CD14-positive monocyte (primary cell): ENCODE measurements around the gene HLCS. TPM values are rescaled to one million over a fixed set of nuclear protein-coding genes. Genes with fewer than 3 reads are reported as not detected.
A peak's percentile ranks its signal among the peaks of the same experiment; 100 is the strongest.

Source experiments
- DNase-seq, 3 donors: peaks; one replicate each; pipeline ENCODE4 v3.0.0-alpha.2; 2011 to 2022
- H2AFZ ChIP-seq: 2 replicates; pipeline ENCODE4 v1.6.0; 2012; ENCODE audit warnings: mild to moderate bottlenecking, low read depth, low read length, inconsistent platforms; ENCODE audit not compliant: insufficient read depth, poor library complexity, severe bottlenecking
- H3K27ac ChIP-seq, 2 donors: 1 replicate in 1 of 2; 2 replicates in 1 of 2; pipeline ENCODE4 v1.5.1; 2012 to 2013; ENCODE audit warnings: low read length in 2 of 2, control low read depth in 1 of 2, inconsistent platforms in 1 of 2, low read depth in 1 of 2, mild to moderate bottlenecking in 1 of 2
- H3K27me3 ChIP-seq, 2 donors: one replicate each; pipeline versions ENCODE4 v1.6.0 to v1.6.1; 2011 to 2013; ENCODE audit warnings: low read length in 2 of 2; ENCODE audit not compliant: control insufficient read depth in 2 of 2, insufficient read depth in 2 of 2
- H3K36me3 ChIP-seq, 2 donors: replicated peaks in 1 of 2; 1 replicate in 1 of 2; 2 replicates in 1 of 2; pipeline versions ENCODE4 v1.5.1 to v1.6.1; 2012 to 2013; ENCODE audit warnings: low read length in 2 of 2, control low read depth in 1 of 2, inconsistent platforms in 1 of 2, mild to moderate bottlenecking in 1 of 2; ENCODE audit not compliant: insufficient read depth in 2 of 2, control insufficient read depth in 1 of 2
- H3K4me1 ChIP-seq, 2 donors: 1 replicate in 1 of 2; 2 replicates in 1 of 2; pipeline versions ENCODE4 v1.5.1 to v1.6.1; 2012 to 2013; ENCODE audit warnings: low read length in 2 of 2, control low read depth in 1 of 2, inconsistent platforms in 1 of 2, mild to moderate bottlenecking in 1 of 2, moderate library complexity in 1 of 2; ENCODE audit not compliant: insufficient read depth in 2 of 2, control insufficient read depth in 1 of 2
- H3K4me2 ChIP-seq: replicated peaks from 2 replicates; pipeline ENCODE3; 2012; ENCODE audit warnings: low read length, moderate library complexity, mild to moderate bottlenecking; ENCODE audit not compliant: poor library complexity, severe bottlenecking; ENCODE audit errors: extremely low read depth
- H3K4me3 ChIP-seq, 3 experiments: fragments of 200-600 bp in 1 of 3; sonication (generic) in 1 of 3; replicated peaks in 1 of 3; 1 replicate in 2 of 3; 2 replicates in 1 of 3; pipeline ENCODE4 v1.5.1; 2011 to 2013; ENCODE audit warnings: low read length in 3 of 3, mild to moderate bottlenecking in 3 of 3, control low read depth in 2 of 3, low read depth in 2 of 3, inconsistent platforms in 1 of 3, moderate library complexity in 1 of 3
- H3K79me2 ChIP-seq: 2 replicates; pipeline ENCODE4 v1.6.0; 2012; ENCODE audit warnings: mild to moderate bottlenecking, control low read depth, inconsistent platforms, low read length, moderate library complexity; ENCODE audit not compliant: insufficient read depth
- H3K9ac ChIP-seq: 2 replicates; pipeline ENCODE4 v1.6.0; 2017; ENCODE audit warnings: low read length, mild to moderate bottlenecking; ENCODE audit not compliant: insufficient read depth, poor library complexity, severe bottlenecking
- H3K9me3 ChIP-seq, 2 donors: replicated peaks in 1 of 2; 1 replicate in 1 of 2; 2 replicates in 1 of 2; pipeline versions ENCODE4 v1.5.1 to v1.6.1; 2012 to 2013; ENCODE audit warnings: low read length in 2 of 2, control low read depth in 1 of 2; ENCODE audit not compliant: control insufficient read depth in 1 of 2, insufficient read depth in 1 of 2
- H4K20me1 ChIP-seq: 2 replicates; pipeline ENCODE4 v1.6.0; 2012; ENCODE audit warnings: mild to moderate bottlenecking, low read length, control low read depth, moderate library complexity; ENCODE audit not compliant: insufficient read depth
- H3K27ac Mint-ChIP-seq, 7 donors: one replicate each; pipeline ENCODE4 v1.8.0; 2020; ENCODE audit warnings: mild to moderate bottlenecking in 7 of 7, mixed read lengths in 7 of 7, moderate library complexity in 6 of 7, inconsistent platforms in 2 of 7
- H3K27me3 Mint-ChIP-seq, 3 donors: one replicate each; pipeline ENCODE4 v1.8.0; 2021 to 2022; ENCODE audit warnings: low read depth in 3 of 3, mild to moderate bottlenecking in 3 of 3, mixed read lengths in 3 of 3, moderate library complexity in 3 of 3, inconsistent platforms in 1 of 3
- H3K36me3 Mint-ChIP-seq, 2 donors: one replicate each; pipeline ENCODE4 v1.8.0; 2020; ENCODE audit warnings: mixed read lengths in 2 of 2, inconsistent platforms in 1 of 2, mild to moderate bottlenecking in 1 of 2
- H3K4me1 Mint-ChIP-seq: one replicate; pipeline ENCODE4 v1.8.0; 2020; ENCODE audit warnings: mild to moderate bottlenecking, mixed read lengths
- H3K4me3 Mint-ChIP-seq, 2 donors: one replicate each; pipeline ENCODE4 v1.8.0; 2020; ENCODE audit warnings: mild to moderate bottlenecking in 2 of 2, mixed read lengths in 2 of 2, moderate library complexity in 1 of 2
- H3K9me3 Mint-ChIP-seq, 7 donors: one replicate each; pipeline ENCODE4 v1.8.0; 2020 to 2022; ENCODE audit warnings: mixed read lengths in 7 of 7, mild to moderate bottlenecking in 6 of 7, moderate library complexity in 6 of 7, inconsistent platforms in 2 of 7
- CTCF ChIP-seq: fragments of 200-600 bp; IDR thresholded peaks from one replicate; pipeline ENCODE4 v1.8.0; 2022; ENCODE audit warnings: antibody characterized with exemption, mild to moderate bottlenecking
- WGBS: methylation state at CpG from one replicate; pipeline ENCODE4 v1.1.5; 2013; ENCODE audit warnings: missing lambda C conversion rate; ENCODE audit not compliant: insufficient coverage; 5-methylcytosine and 5-hydroxymethylcytosine counted together
- intact Hi-C, 2 donors: fragments of 100-400 bp; cut with micrococcal nuclease; formaldehyde crosslinking; loops; one replicate each; pipeline versions ENCODE4 v1.15.0 to v1.15.1; 2023
- polyA plus RNA-seq, 3 donors: library from polyadenylated mRNA; depleted of rRNA in 1 of 3; unstranded in 2 of 3; stranded (reverse) in 1 of 3; fragments of 300-500 nt in 2 of 3; fragments of >200 nt in 1 of 3; fragmentation: Illumina TruSeq in 2 of 3; gene quantifications; 1 replicate in 2 of 3; 2 replicates in 1 of 3; pipeline ENCODE4 v1.2.3, GENCODE V29; 2012 to 2021

Gene HLCS
- polyA plus RNA-seq, 3 donors = 2.1 to 3.1 (median 2.2) TPM

- no peaks in the 10 kb centered on the region for H4K20me1 ChIP-seq
- intact Hi-C loops = no loop called here
- H3K27ac ChIP-seq = no peak overlapping the region
- Mint-ChIP-seq H3K4me3 (no peak overlapping the region), H3K36me3 (peaks cover 0 to 4% of the 10 kb centered on the region in 2 donors), H3K4me1 (no peaks in the 10 kb centered on the region), H3K9me3 (peaks cover 0 to 3% (median 0%) of the 10 kb centered on the region in 7 donors), H3K27ac (no peak overlapping the region), H3K27me3 (peaks cover 0 to 3% (median 1%) of the 10 kb centered on the region in 3 donors)
- H3K27me3 ChIP-seq = no peaks in the 10 kb centered on the region
- no peaks in the 10 kb centered on the region for H3K4me1 ChIP-seq
- no peak for DNase-seq
- no peaks in the 10 kb centered on the region for H3K9me3 ChIP-seq
- TF ChIP-seq CTCF = no peak
- no peaks in the 10 kb centered on the region for H3K36me3 ChIP-seq
- H3K9ac ChIP-seq = no peak overlapping the region
- H3K4me2 ChIP-seq = no peak overlapping the region
- no peaks in the 10 kb centered on the region for H3K79me2 ChIP-seq
- no peak overlapping the region for H3K4me3 ChIP-seq
- 86% methylated on average over 4 of the region's 8 CpGs for WGBS
- H2AFZ ChIP-seq = no peak overlapping the region
Observed at GRCh38 chr21:36902331-36902730, 64.1 kb downstream of the HLCS start.

- Histone ChIP-seq H3K4me1 (no peaks in the 10 kb centered on the region), H3K27me3 (no peaks in the 10 kb centered on the region), H2AFZ (no peak overlapping the region), H3K9me3 (no peaks in the 10 kb centered on the region), H3K4me3 (no peak overlapping the region), H3K4me2 (no peak overlapping the region), H3K36me3 (no peaks in the 10 kb centered on the region), H3K27ac (no peak overlapping the region), H4K20me1 (no peaks in the 10 kb centered on the region), H3K79me2 (no peaks in the 10 kb centered on the region), H3K9ac (no peak overlapping the region)
- H3K27ac Mint-ChIP-seq = peak overlapping the region in 1 of 7 donors; percentile 17
- peaks cover 0 to 3% (median 0%) of the 10 kb centered on the region in 3 donors for H3K27me3 Mint-ChIP-seq
- H3K4me3 Mint-ChIP-seq = no peak overlapping the region
- 97% methylated on average over 5 of the region's 6 CpGs for WGBS
- peaks cover 2 to 6% of the 10 kb centered on the region in 2 donors for H3K36me3 Mint-ChIP-seq
- no peak for DNase-seq
- H3K4me1 Mint-ChIP-seq = no peaks in the 10 kb centered on the region
- no peak for TF ChIP-seq CTCF
- intact Hi-C loops = no loop called here
- H3K9me3 Mint-ChIP-seq = peaks cover 0 to 3% (median 0%) of the 10 kb centered on the region in 7 donors
Observed at GRCh38 chr21:36901575-36901974, 64.9 kb downstream of the HLCS start.
